Smooth muscle cell (in vitro differentiated cells): Measurements from ENCODE around the gene TTYH1. TPM values are rescaled to one million over a fixed set of nuclear protein-coding genes. Genes with fewer than 3 reads are reported as not detected.
A peak's percentile ranks its signal among the peaks of the same experiment; 100 is the strongest.

Experiments used
- DNase-seq: peaks from one replicate; lab custom pipeline; 2025; ENCODE audit not compliant: unreplicated experiment; lab: John Stamatoyannopoulos, UW
- H2AFZ ChIP-seq: fragments of 200-600 bp; sonication (generic); 2 replicates; pipeline ENCODE4 v1.6.0; 2016; ENCODE audit warnings: antibody characterized with exemption, low read depth, mild to moderate bottlenecking
- H3F3A ChIP-seq: fragments of 200-600 bp; sonication (generic); 2 replicates; pipeline ENCODE4 v1.6.0; 2017; ENCODE audit warnings: antibody characterized with exemption, low read depth
- H3K27ac ChIP-seq: fragments of 200-600 bp; sonication (generic); 2 replicates; pipeline ENCODE4 v1.5.1; 2016; ENCODE audit warnings: low read depth, mild to moderate bottlenecking
- H3K27me3 ChIP-seq: fragments of 200-600 bp; sonication (generic); 2 replicates; pipeline ENCODE4 v1.6.1; 2016; ENCODE audit warnings: low read depth, mild to moderate bottlenecking
- H3K36me3 ChIP-seq: fragments of 200-600 bp; sonication (generic); 2 replicates; pipeline ENCODE4 v1.5.1; 2016; ENCODE audit warnings: low read depth
- H3K4me1 ChIP-seq: fragments of 200-600 bp; sonication (generic); 2 replicates; pipeline ENCODE4 v1.5.1; 2016; ENCODE audit warnings: low read depth
- H3K4me2 ChIP-seq: fragments of 200-600 bp; sonication (generic); 2 replicates; pipeline ENCODE4 v1.6.0; 2016; ENCODE audit warnings: mild to moderate bottlenecking
- H3K4me3 ChIP-seq: fragments of 200-600 bp; sonication (generic); 2 replicates; pipeline ENCODE4 v1.5.1; 2016; ENCODE audit warnings: mild to moderate bottlenecking
- H3K79me2 ChIP-seq: fragments of 200-600 bp; sonication (generic); 2 replicates; pipeline ENCODE4 v1.6.0; 2016; ENCODE audit warnings: low read depth, mild to moderate bottlenecking
- H3K9ac ChIP-seq: fragments of 200-600 bp; sonication (generic); 2 replicates; pipeline ENCODE4 v1.6.0; 2016; ENCODE audit warnings: low read depth
- H3K9me3 ChIP-seq: fragments of 200-600 bp; sonication (generic); replicated peaks from 2 replicates; pipeline ENCODE4 v1.5.1; 2016; ENCODE audit warnings: low read depth
- H4K20me1 ChIP-seq: fragments of 200-600 bp; sonication (generic); 2 replicates; pipeline ENCODE4 v1.6.0; 2016; ENCODE audit warnings: low read depth
- WGBS: methylation state at CpG from one replicate; pipeline ENCODE4 v1.1.7; 2016; ENCODE audit warnings: low lambda C conversion rate; 5-methylcytosine and 5-hydroxymethylcytosine counted together
- polyA plus RNA-seq: library from polyadenylated mRNA; unstranded; fragments of >200 nt; fragmentation: Nextera tagmentation; extraction: Ambion mirVana; gene quantifications from 2 replicates; pipeline ENCODE4 v1.2.1, GENCODE V29; 2016
- total RNA-seq: library from RNA; depleted of rRNA; stranded (reverse); fragments of >200 nt; gene quantifications from 2 replicates; pipeline ENCODE4 v1.2.3, GENCODE V29; 2014
- TF ChIP-seq, protein P1 (sequence below): fragments of 200-600 bp; sonication (generic); IDR thresholded peaks from 2 replicates; pipeline ENCODE4 v1.5.1; 2017; ENCODE audit warnings: borderline replicate concordance, mild to moderate bottlenecking, antibody characterized with exemption; ENCODE audit not compliant: insufficient read depth, poor library complexity, severe bottlenecking

Gene TTYH1
- total and polyA plus RNA-seq, 2 experiments from 2014 or later, result 0.40 to 0.65 TPM

DNA sequence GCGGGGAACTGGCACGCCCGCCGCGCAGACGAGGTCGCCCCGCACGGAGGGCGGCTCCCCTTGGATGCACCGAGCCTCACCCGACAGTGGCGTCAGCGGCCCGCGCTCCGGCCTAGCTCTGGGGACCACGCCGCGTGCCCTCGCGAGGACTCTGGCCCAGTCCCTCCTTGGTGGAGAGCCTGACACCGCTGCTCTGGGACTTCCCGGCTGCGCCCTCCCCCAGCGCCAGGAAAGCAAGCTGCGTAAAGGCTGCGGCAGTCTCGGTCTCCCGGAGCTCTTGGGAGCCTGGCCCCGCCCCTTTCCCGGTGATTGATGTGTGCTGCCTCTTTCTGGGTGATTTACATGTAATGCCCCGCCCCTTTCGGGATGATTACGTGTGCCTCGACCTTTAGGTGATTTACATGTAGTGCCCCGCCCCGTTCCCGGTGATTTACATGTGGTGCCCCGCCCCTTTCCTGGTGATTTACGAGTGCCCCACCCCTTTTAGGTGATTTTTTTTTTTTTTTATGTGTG, 48.3 kb downstream of the TTYH1 start, which contains the start of gene LENG9:
TSS of gene LENG9 (minus strand) at position 248 of the 513 bp plus-strand sequence. CDS start 252 bp downstream, outside the sequence.
- no peaks in the 10 kb centered on the region for H3K4me1 ChIP-seq
- no peaks in the 10 kb centered on the region for H3K27me3 ChIP-seq
- TF ChIP-seq, protein P1, sequence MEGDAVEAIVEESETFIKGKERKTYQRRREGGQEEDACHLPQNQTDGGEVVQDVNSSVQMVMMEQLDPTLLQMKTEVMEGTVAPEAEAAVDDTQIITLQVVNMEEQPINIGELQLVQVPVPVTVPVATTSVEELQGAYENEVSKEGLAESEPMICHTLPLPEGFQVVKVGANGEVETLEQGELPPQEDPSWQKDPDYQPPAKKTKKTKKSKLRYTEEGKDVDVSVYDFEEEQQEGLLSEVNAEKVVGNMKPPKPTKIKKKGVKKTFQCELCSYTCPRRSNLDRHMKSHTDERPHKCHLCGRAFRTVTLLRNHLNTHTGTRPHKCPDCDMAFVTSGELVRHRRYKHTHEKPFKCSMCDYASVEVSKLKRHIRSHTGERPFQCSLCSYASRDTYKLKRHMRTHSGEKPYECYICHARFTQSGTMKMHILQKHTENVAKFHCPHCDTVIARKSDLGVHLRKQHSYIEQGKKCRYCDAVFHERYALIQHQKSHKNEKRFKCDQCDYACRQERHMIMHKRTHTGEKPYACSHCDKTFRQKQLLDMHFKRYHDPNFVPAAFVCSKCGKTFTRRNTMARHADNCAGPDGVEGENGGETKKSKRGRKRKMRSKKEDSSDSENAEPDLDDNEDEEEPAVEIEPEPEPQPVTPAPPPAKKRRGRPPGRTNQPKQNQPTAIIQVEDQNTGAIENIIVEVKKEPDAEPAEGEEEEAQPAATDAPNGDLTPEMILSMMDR, result no peak
- peak within 1 kb of the TSS; percentile 79 for H3K9ac ChIP-seq
- H3K79me2 ChIP-seq, result peaks cover 10% of the 10 kb centered on the region
- DNase-seq, result peak; percentile 96
- peak within 1 kb of the TSS; percentile 54 for H3K4me3 ChIP-seq
- H3K9me3 ChIP-seq, result no peaks in the 10 kb centered on the region
- H3K36me3 ChIP-seq, result no peaks in the 10 kb centered on the region
- H4K20me1 ChIP-seq, result peaks cover 45% of the 10 kb centered on the region
- peak within 1 kb of the TSS; percentile 98 for H3K4me2 ChIP-seq
- 1% methylated on average over 38 of the region's 41 CpGs for WGBS
- peaks cover 28% of the 10 kb centered on the region for H3F3A ChIP-seq
- no peak within 1 kb of the TSS for H2AFZ ChIP-seq
- H3K27ac ChIP-seq, result peak within 1 kb of the TSS; percentile 90

DNA sequence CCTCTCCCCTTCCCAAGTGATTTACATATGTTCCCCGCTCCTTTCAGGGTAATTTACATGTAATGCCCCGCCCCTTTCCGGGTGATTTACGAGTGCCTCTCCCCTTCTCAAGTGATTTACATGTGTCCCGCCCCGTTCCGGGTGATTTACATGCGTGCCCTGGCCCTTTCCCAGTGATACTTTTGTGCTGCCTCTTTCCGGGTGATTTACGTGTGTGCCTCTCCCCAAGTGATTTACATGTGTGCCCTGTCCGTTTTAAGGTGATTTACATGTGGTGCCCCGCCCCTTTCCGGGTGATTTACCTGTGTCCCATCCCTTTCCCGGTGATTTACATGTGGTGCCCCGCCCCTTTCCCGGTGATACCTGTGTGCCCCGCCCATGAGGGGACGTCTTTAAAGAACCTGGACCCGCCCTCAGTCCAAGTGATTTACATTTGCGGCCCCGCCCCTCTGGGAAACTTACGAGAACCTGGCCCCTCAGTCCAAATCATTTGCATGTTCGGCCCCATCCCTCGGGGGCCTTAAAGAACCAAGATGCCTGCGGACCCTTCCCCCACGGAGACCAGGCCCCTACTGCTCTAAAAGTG, 48.9 kb downstream of the TTYH1 start:
- no peak overlapping the region for H2AFZ ChIP-seq
- WGBS, result 1% methylated on average over 26 of the region's 26 CpGs
- DNase-seq, result peak; percentile 96
- no peaks in the 10 kb centered on the region for H3K4me1 ChIP-seq
- H3K9me3 ChIP-seq, result no peaks in the 10 kb centered on the region
- peak overlapping the region; percentile 61 for H3K27ac ChIP-seq
- peak overlapping the region; percentile 54 for H3K4me3 ChIP-seq
- peaks cover 28% of the 10 kb centered on the region for H3F3A ChIP-seq
- H3K79me2 ChIP-seq, result peaks cover 5% of the 10 kb centered on the region
- H4K20me1 ChIP-seq, result peaks cover 41% of the 10 kb centered on the region
- TF ChIP-seq, protein P1, result no peak
- peak overlapping the region; percentile 85 for H3K4me2 ChIP-seq
- H3K9ac ChIP-seq, result no peak overlapping the region
- no peaks in the 10 kb centered on the region for H3K27me3 ChIP-seq
- H3K36me3 ChIP-seq, result no peaks in the 10 kb centered on the region

DNA sequence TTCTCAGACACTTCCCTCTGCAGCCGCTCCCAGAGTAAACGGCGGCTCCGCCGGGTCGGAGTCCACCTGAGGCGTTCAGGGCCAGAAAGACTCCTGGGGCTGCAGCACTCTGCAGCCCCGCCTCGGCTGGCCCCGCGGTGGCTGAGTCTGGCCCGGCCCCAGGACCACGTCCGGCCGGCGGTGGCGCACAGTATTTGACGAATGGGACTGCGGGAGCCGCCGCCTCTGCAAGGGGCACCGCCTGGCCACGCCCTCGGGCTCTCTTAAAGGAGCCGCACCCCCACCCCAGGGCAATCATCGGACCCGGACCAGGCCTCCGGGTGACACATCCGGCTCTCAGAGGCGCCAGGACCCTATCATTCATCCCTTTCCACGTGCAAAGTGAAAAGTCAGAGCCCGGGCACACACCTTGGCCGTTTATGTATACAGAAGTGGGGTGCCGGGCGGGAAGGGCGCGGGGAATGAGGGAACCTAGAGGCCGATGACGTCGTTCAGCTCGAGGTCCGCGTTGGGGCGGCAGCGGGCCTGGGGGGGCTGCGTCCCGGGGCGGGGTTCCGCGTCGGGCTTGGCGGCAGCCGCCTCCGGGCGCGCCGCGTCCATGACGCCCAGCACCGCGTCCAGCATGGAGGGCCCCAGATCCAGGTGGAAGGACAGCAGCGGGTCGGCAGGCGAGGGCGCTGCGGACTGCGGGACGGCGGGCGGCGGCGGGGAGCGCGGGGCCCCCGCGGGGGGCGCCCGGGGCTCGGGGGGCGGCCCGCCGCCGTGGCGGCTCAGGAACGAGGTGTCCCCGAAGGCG, 49.6 kb downstream of the TTYH1 start:
- H2AFZ ChIP-seq, result no peak overlapping the region
- H3K4me3 ChIP-seq, result peak overlapping the region; percentile 54
- peaks cover 2% of the 10 kb centered on the region for H3K79me2 ChIP-seq
- peak; percentile 83 for DNase-seq
- H4K20me1 ChIP-seq, result peaks cover 41% of the 10 kb centered on the region
- 15% methylated on average over 51 of the region's 87 CpGs for WGBS
- peaks cover 25% of the 10 kb centered on the region for H3F3A ChIP-seq
- no peaks in the 10 kb centered on the region for H3K27me3 ChIP-seq
- TF ChIP-seq, protein P1, result no peak
- no peak overlapping the region for H3K9ac ChIP-seq
- peak overlapping the region; percentile 61 for H3K27ac ChIP-seq
- H3K36me3 ChIP-seq, result no peaks in the 10 kb centered on the region
- no peaks in the 10 kb centered on the region for H3K9me3 ChIP-seq
- H3K4me1 ChIP-seq, result no peaks in the 10 kb centered on the region
- H3K4me2 ChIP-seq, result peak overlapping the region; percentile 85
